RWPE1 (cell line): ENCODE measurements around the gene CEMIP.
A peak's percentile ranks its signal among the peaks of the same experiment; 100 is the strongest.
"Not testable (repeated sequence)": the region's sequence is repeated elsewhere in the genome, so short reads cannot be mapped to it uniquely, and the experiment has no call there.

Experiments
- CTCF ChIA-PET: fragments of 350-600 bp; sonication (Branson Sonifier 250); formaldehyde crosslinking; extraction: SDS; loops from one replicate; lab custom pipeline; 2021; lab: Yijun Ruan, JAX
- POLR2A ChIA-PET: fragments of 400-600 bp; formaldehyde crosslinking; extraction: SDS; loops from one replicate; lab custom pipeline; 2020; ENCODE audit warnings: antibody characterized with exemption; ENCODE audit not compliant: low non-redundant PET; lab: Yijun Ruan, JAX
- DNase-seq: peaks from one replicate; pipeline ENCODE4 v3.0.0; 2012; ENCODE audit warnings: low spot score
- H3K27ac ChIP-seq: fragments of 450-650 bp; 2 replicates; pipeline ENCODE4 v1.5.1; 2017
- CTCF ChIP-seq: fragments of 450-650 bp; conservative IDR thresholded peaks from 2 replicates; pipeline ENCODE4 v1.5.1; 2017; ENCODE audit warnings: low read depth, mild to moderate bottlenecking

Gene CEMIP

GRCh38 chr15:80953001-80953952 is 174.1 kb downstream of the CEMIP start:
- H3K27ac ChIP-seq = peak overlapping the region; percentile 3; the same call in 1 of the 2 replicates
- CTCF ChIA-PET = no interaction called here
- TF ChIP-seq CTCF = no peak
- POLR2A ChIA-PET = no interaction called here
- DNase-seq = no peak

- CTCF ChIA-PET = no interaction called here
- peak overlapping the region; percentile 3; the same call in 1 of the 2 replicates for H3K27ac ChIP-seq
- TF ChIP-seq CTCF = no peak
- DNase-seq = peak; percentile 60
- POLR2A ChIA-PET = no interaction called here
Measured at GRCh38 chr15:80953953-80954778, 175.0 kb downstream of the CEMIP start.

- DNase-seq = peak; percentile 88
- POLR2A ChIA-PET = not testable (repeated sequence)
- peak overlapping the region; percentile 78 for H3K27ac ChIP-seq
- CTCF ChIA-PET = interaction anchor here (0.6 to 1.3 kb wide), 3 partner anchors 14 to 310 kb away, joined by 3 to 6 read pairs (median 4); no protein-coding TSS in a partner anchor
Measured at GRCh38 chr15:80955571-80956452, 176.6 kb downstream of the CEMIP start.

GRCh38 chr15:80957556-80957955 is 178.4 kb downstream of the CEMIP start:
- DNase-seq = no peak
- H3K27ac ChIP-seq = peak overlapping the region; percentile 62
- TF ChIP-seq CTCF = no peak
- ChIA-PET POLR2A (no interaction called here), CTCF (interaction anchor here (0.6 to 1.3 kb wide), 4 partner anchors 12 to 1093 kb away, joined by 3 to 6 read pairs (median 3); no protein-coding TSS in a partner anchor)

- ChIA-PET CTCF (interaction anchor here (0.7 kb wide), 1 partner anchor 133 kb away, joined by 7 read pairs; no protein-coding TSS in a partner anchor), POLR2A (no interaction called here)
- TF ChIP-seq CTCF = no peak
- DNase-seq = peak; percentile 55
- peak overlapping the region; percentile 62 for H3K27ac ChIP-seq
Measured at GRCh38 chr15:80957976-80958375, 178.8 kb downstream of the CEMIP start.

GRCh38 chr15:80958818-80959495 is 179.8 kb downstream of the CEMIP start:
- DNase-seq = no peak
- ChIA-PET POLR2A (no interaction called here), CTCF (interaction anchor here (1.2 to 1.3 kb wide), 2 partner anchors 180 to 391 kb away, joined by 3 to 9 read pairs; partner anchors contain the start of gene CEMIP)
- H3K27ac ChIP-seq = no peak overlapping the region
- no peak for TF ChIP-seq CTCF

GRCh38 chr15:80965454-80965853 is 186.3 kb downstream of the CEMIP start:
- DNase-seq, H3K27ac ChIP-seq, CTCF ChIA-PET, POLR2A ChIA-PET: not testable (repeated sequence)
